Measurements from ENCODE around the gene TTLL8. TPM values are rescaled to one million over a fixed set of nuclear protein-coding genes. Genes with fewer than 3 reads are reported as not detected.

TTLL8 gene
- total RNA-seq, 1 donor from 2014 or later = not detected

- peaks cover 39 to 61% (median 55%) of the 10 kb centered on the region in 3 donors for H3K27me3 ChIP-seq (ENCODE audit: control insufficient read depth in 3 of 3, insufficient read depth in 3 of 3, low read length in 3 of 3)
- H3K36me3 ChIP-seq (ENCODE audit: control insufficient read depth in 3 of 3, insufficient read depth in 3 of 3, low read length in 3 of 3) = no peaks in the 10 kb centered on the region
- peaks cover 8 to 9% (median 8%) of the 10 kb centered on the region in 3 donors for H3K4me1 ChIP-seq (ENCODE audit: control insufficient read depth in 3 of 3, insufficient read depth in 3 of 3, low read length in 3 of 3)
- no peaks in the 10 kb centered on the region for H3K9me3 ChIP-seq (ENCODE audit: control insufficient read depth in 3 of 3, low read length in 3 of 3)
- no peak overlapping the region for H3K9ac ChIP-seq (ENCODE audit: low read depth in 1 of 3, low read length in 3 of 3)
- H3K27ac ChIP-seq (ENCODE audit: low read depth, low read length) = no peak overlapping the region
- H3K4me3 ChIP-seq (ENCODE audit: low read length in 3 of 3) = no peak overlapping the region
Measured at GRCh38 chr22:50032109-50032871, 25.8 kb downstream of the TTLL8 start.

- peaks cover 41 to 61% (median 55%) of the 10 kb centered on the region in 3 donors for H3K27me3 ChIP-seq (ENCODE audit: control insufficient read depth in 3 of 3, insufficient read depth in 3 of 3, low read length in 3 of 3)
Measured at GRCh38 chr22:50031189-50032091, 26.7 kb downstream of the TTLL8 start.

GRCh38 chr22:50030297-50031188 is 27.6 kb downstream of the TTLL8 start:
- Histone ChIP-seq H3K9me3 (ENCODE audit: control insufficient read depth in 3 of 3, low read length in 3 of 3) (no peaks in the 10 kb centered on the region), H3K4me1 (ENCODE audit: control insufficient read depth in 3 of 3, insufficient read depth in 3 of 3, low read length in 3 of 3) (peaks cover 8 to 9% (median 8%) of the 10 kb centered on the region in 3 donors), H3K27ac (ENCODE audit: low read depth, low read length) (no peak overlapping the region), H3K36me3 (ENCODE audit: control insufficient read depth in 3 of 3, insufficient read depth in 3 of 3, low read length in 3 of 3) (no peaks in the 10 kb centered on the region), H3K27me3 (ENCODE audit: control insufficient read depth in 3 of 3, insufficient read depth in 3 of 3, low read length in 3 of 3) (peaks cover 44 to 61% (median 54%) of the 10 kb centered on the region in 3 donors), H3K4me3 (ENCODE audit: low read length in 3 of 3) (no peak overlapping the region), H3K9ac (ENCODE audit: low read depth in 1 of 3, low read length in 3 of 3) (no peak overlapping the region)

More at GRCh38 chr22:50031189-50032091, 26.7 kb downstream of the TTLL8 start:
- H3K4me3 ChIP-seq (ENCODE audit: low read length in 3 of 3) = no peak overlapping the region
- H3K36me3 ChIP-seq (ENCODE audit: control insufficient read depth in 3 of 3, insufficient read depth in 3 of 3, low read length in 3 of 3) = no peaks in the 10 kb centered on the region
- H3K9me3 ChIP-seq (ENCODE audit: control insufficient read depth in 3 of 3, low read length in 3 of 3) = no peaks in the 10 kb centered on the region
- no peak overlapping the region for H3K9ac ChIP-seq (ENCODE audit: low read depth in 1 of 3, low read length in 3 of 3)
- H3K27ac ChIP-seq (ENCODE audit: low read depth, low read length) = no peak overlapping the region
- H3K4me1 ChIP-seq (ENCODE audit: control insufficient read depth in 3 of 3, insufficient read depth in 3 of 3, low read length in 3 of 3) = peaks cover 8 to 9% (median 8%) of the 10 kb centered on the region in 3 donors

- Histone ChIP-seq H3K9ac (ENCODE audit: low read depth in 1 of 3, low read length in 3 of 3) (peak overlapping the region in 1 of 3 donors; percentile 16), H3K27ac (ENCODE audit: low read depth, low read length) (no peak overlapping the region), H3K4me3 (ENCODE audit: low read length in 3 of 3) (no peak overlapping the region), H3K9me3 (ENCODE audit: control insufficient read depth in 3 of 3, low read length in 3 of 3) (no peaks in the 10 kb centered on the region), H3K4me1 (ENCODE audit: control insufficient read depth in 3 of 3, insufficient read depth in 3 of 3, low read length in 3 of 3) (peaks cover 8 to 9% (median 8%) of the 10 kb centered on the region in 3 donors), H3K36me3 (ENCODE audit: control insufficient read depth in 3 of 3, insufficient read depth in 3 of 3, low read length in 3 of 3) (no peaks in the 10 kb centered on the region), H3K27me3 (ENCODE audit: control insufficient read depth in 3 of 3, insufficient read depth in 3 of 3, low read length in 3 of 3) (peaks cover 37 to 49% (median 38%) of the 10 kb centered on the region in 3 donors)
Measured at GRCh38 chr22:50027639-50028537, 30.2 kb downstream of the TTLL8 start.

- Histone ChIP-seq H3K4me3 (ENCODE audit: low read length in 3 of 3) (no peak overlapping the region), H3K36me3 (ENCODE audit: control insufficient read depth in 3 of 3, insufficient read depth in 3 of 3, low read length in 3 of 3) (no peaks in the 10 kb centered on the region), H3K4me1 (ENCODE audit: control insufficient read depth in 3 of 3, insufficient read depth in 3 of 3, low read length in 3 of 3) (peaks cover 8 to 9% (median 8%) of the 10 kb centered on the region in 3 donors), H3K9ac (ENCODE audit: low read depth in 1 of 3, low read length in 3 of 3) (no peak overlapping the region), H3K27ac (ENCODE audit: low read depth, low read length) (no peak overlapping the region), H3K27me3 (ENCODE audit: control insufficient read depth in 3 of 3, insufficient read depth in 3 of 3, low read length in 3 of 3) (peaks cover 28 to 41% (median 41%) of the 10 kb centered on the region in 3 donors), H3K9me3 (ENCODE audit: control insufficient read depth in 3 of 3, low read length in 3 of 3) (peaks cover 0 to 3% (median 0%) of the 10 kb centered on the region in 3 donors)
Measured at GRCh38 chr22:50025993-50026392, 32.1 kb downstream of the TTLL8 start.

- Histone ChIP-seq H3K27ac (ENCODE audit: low read depth, low read length) (no peak overlapping the region), H3K36me3 (ENCODE audit: control insufficient read depth in 3 of 3, insufficient read depth in 3 of 3, low read length in 3 of 3) (no peaks in the 10 kb centered on the region), H3K9ac (ENCODE audit: low read depth in 1 of 3, low read length in 3 of 3) (no peak overlapping the region), H3K4me3 (ENCODE audit: low read length in 3 of 3) (no peak overlapping the region), H3K4me1 (ENCODE audit: control insufficient read depth in 3 of 3, insufficient read depth in 3 of 3, low read length in 3 of 3) (no peaks in the 10 kb centered on the region), H3K27me3 (ENCODE audit: control insufficient read depth in 3 of 3, insufficient read depth in 3 of 3, low read length in 3 of 3) (peaks cover 35 to 39% (median 39%) of the 10 kb centered on the region in 3 donors), H3K9me3 (ENCODE audit: control insufficient read depth in 3 of 3, low read length in 3 of 3) (peaks cover 0 to 3% (median 2%) of the 10 kb centered on the region in 3 donors)
Measured at GRCh38 chr22:50022171-50022819, 35.8 kb downstream of the TTLL8 start.

- H3K4me1 ChIP-seq (ENCODE audit: control insufficient read depth in 3 of 3, insufficient read depth in 3 of 3, low read length in 3 of 3) = no peaks in the 10 kb centered on the region
- H3K27ac ChIP-seq (ENCODE audit: low read depth, low read length) = no peak overlapping the region
- no peak overlapping the region for H3K4me3 ChIP-seq (ENCODE audit: low read length in 3 of 3)
- H3K36me3 ChIP-seq (ENCODE audit: control insufficient read depth in 3 of 3, insufficient read depth in 3 of 3, low read length in 3 of 3) = no peaks in the 10 kb centered on the region
- H3K27me3 ChIP-seq (ENCODE audit: control insufficient read depth in 3 of 3, insufficient read depth in 3 of 3, low read length in 3 of 3) = peaks cover 44 to 48% (median 44%) of the 10 kb centered on the region in 3 donors
- H3K9me3 ChIP-seq (ENCODE audit: control insufficient read depth in 3 of 3, low read length in 3 of 3) = peaks cover 0 to 3% (median 2%) of the 10 kb centered on the region in 3 donors
- no peak overlapping the region for H3K9ac ChIP-seq (ENCODE audit: low read depth in 1 of 3, low read length in 3 of 3)
Measured at GRCh38 chr22:50020606-50021005, 37.5 kb downstream of the TTLL8 start.

- no peaks in the 10 kb centered on the region for H3K36me3 ChIP-seq (ENCODE audit: control insufficient read depth in 3 of 3, insufficient read depth in 3 of 3, low read length in 3 of 3)
- no peak overlapping the region for H3K27ac ChIP-seq (ENCODE audit: low read depth, low read length)
- H3K27me3 ChIP-seq (ENCODE audit: control insufficient read depth in 3 of 3, insufficient read depth in 3 of 3, low read length in 3 of 3) = peaks cover 43 to 49% (median 48%) of the 10 kb centered on the region in 3 donors
- peaks cover 0 to 3% (median 2%) of the 10 kb centered on the region in 3 donors for H3K9me3 ChIP-seq (ENCODE audit: control insufficient read depth in 3 of 3, low read length in 3 of 3)
- no peak overlapping the region for H3K9ac ChIP-seq (ENCODE audit: low read depth in 1 of 3, low read length in 3 of 3)
- no peak overlapping the region for H3K4me3 ChIP-seq (ENCODE audit: low read length in 3 of 3)
- no peaks in the 10 kb centered on the region for H3K4me1 ChIP-seq (ENCODE audit: control insufficient read depth in 3 of 3, insufficient read depth in 3 of 3, low read length in 3 of 3)
Measured at GRCh38 chr22:50019316-50019715, 38.8 kb downstream of the TTLL8 start.
